Gastrocnemius medialis (tissue), 4 donors: ENCODE results near the gene RCOR1.

Experiments
- POLR2A ChIP-seq, 2 donors: fragments of 450-650 bp; IDR thresholded peaks; one replicate each; pipeline ENCODE4 v1.6.1; 2017; ENCODE audit warnings: antibody characterized with exemption in 2 of 2, mild to moderate bottlenecking in 2 of 2, moderate library complexity in 2 of 2
- TF ChIP-seq, protein P1 (sequence below), 5 experiments: fragments of 450-650 bp in 3 of 5; fragments of 200-600 bp in 2 of 5; sonication (generic) in 2 of 5; IDR thresholded peaks in 4 of 5; conservative IDR thresholded peaks in 1 of 5; 1 replicate in 4 of 5; 2 replicates in 1 of 5; pipeline ENCODE4 v1.5.1; 2016 to 2019; ENCODE audit warnings: antibody characterized with exemption in 5 of 5, mild to moderate bottlenecking in 3 of 5, moderate library complexity in 3 of 5

- TF ChIP-seq, protein P1, sequence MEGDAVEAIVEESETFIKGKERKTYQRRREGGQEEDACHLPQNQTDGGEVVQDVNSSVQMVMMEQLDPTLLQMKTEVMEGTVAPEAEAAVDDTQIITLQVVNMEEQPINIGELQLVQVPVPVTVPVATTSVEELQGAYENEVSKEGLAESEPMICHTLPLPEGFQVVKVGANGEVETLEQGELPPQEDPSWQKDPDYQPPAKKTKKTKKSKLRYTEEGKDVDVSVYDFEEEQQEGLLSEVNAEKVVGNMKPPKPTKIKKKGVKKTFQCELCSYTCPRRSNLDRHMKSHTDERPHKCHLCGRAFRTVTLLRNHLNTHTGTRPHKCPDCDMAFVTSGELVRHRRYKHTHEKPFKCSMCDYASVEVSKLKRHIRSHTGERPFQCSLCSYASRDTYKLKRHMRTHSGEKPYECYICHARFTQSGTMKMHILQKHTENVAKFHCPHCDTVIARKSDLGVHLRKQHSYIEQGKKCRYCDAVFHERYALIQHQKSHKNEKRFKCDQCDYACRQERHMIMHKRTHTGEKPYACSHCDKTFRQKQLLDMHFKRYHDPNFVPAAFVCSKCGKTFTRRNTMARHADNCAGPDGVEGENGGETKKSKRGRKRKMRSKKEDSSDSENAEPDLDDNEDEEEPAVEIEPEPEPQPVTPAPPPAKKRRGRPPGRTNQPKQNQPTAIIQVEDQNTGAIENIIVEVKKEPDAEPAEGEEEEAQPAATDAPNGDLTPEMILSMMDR (IDR thresholded peaks at IDR 0.05 in 4 of 5, conservative IDR thresholded peaks at IDR 0.05 in 1 of 5) = no peak
- TF ChIP-seq POLR2A (IDR thresholded peaks at IDR 0.05) = no peak
Measured at GRCh38 chr14:102717276-102717675, 124.8 kb downstream of the RCOR1 start.
